Neural progenitor cell (in vitro differentiated cells): Measurements from ENCODE around the gene NRROS. TPM values are rescaled to one million over a fixed set of nuclear protein-coding genes. Genes with fewer than 3 reads are reported as not detected.
A peak's percentile ranks its signal among the peaks of the same experiment; 100 is the strongest.

Source experiments
- DNase-seq: peaks from one replicate; pipeline ENCODE4 v3.0.0-alpha.2; 2016; ENCODE audit warnings: low spot score
- H2AFZ ChIP-seq: fragments of 200-600 bp; sonication (generic); replicated peaks from 2 replicates; pipeline ENCODE4 v1.6.1; 2016; ENCODE audit warnings: antibody characterized with exemption
- H3F3A ChIP-seq: fragments of 200-600 bp; sonication (generic); 2 replicates; pipeline ENCODE4 v1.6.1; 2016; ENCODE audit warnings: antibody characterized with exemption, low read depth
- H3K27ac ChIP-seq: fragments of 200-600 bp; sonication (generic); 2 replicates; pipeline ENCODE4 v1.5.1; 2016; ENCODE audit warnings: mild to moderate bottlenecking
- H3K27me3 ChIP-seq: fragments of 200-600 bp; sonication (generic); 2 replicates; pipeline ENCODE4 v1.6.1; 2016; ENCODE audit warnings: mild to moderate bottlenecking, moderate library complexity
- H3K36me3 ChIP-seq: fragments of 200-600 bp; sonication (generic); 2 replicates; pipeline ENCODE4 v1.5.1; 2016
- H3K4me1 ChIP-seq: fragments of 200-600 bp; sonication (generic); 2 replicates; pipeline ENCODE4 v1.6.1; 2016; ENCODE audit warnings: mixed run types
- H3K4me2 ChIP-seq: fragments of 200-600 bp; sonication (generic); 2 replicates; pipeline ENCODE4 v1.6.1; 2016
- H3K4me3 ChIP-seq: fragments of 200-600 bp; sonication (generic); 2 replicates; pipeline ENCODE4 v1.5.1; 2016
- H3K79me2 ChIP-seq: fragments of 200-600 bp; sonication (generic); 2 replicates; pipeline ENCODE4 v1.6.1; 2016; ENCODE audit warnings: low read depth
- H3K9ac ChIP-seq: fragments of 200-600 bp; sonication (generic); 2 replicates; pipeline ENCODE4 v1.6.1; 2016
- H3K9me3 ChIP-seq: fragments of 200-600 bp; sonication (generic); 2 replicates; pipeline ENCODE4 v1.5.1; 2016; ENCODE audit warnings: low read depth
- H4K20me1 ChIP-seq: fragments of 200-600 bp; sonication (generic); 2 replicates; pipeline ENCODE4 v1.6.1; 2016; ENCODE audit warnings: low read depth
- H3K27ac Mint-ChIP-seq: 3 replicates; pipeline ENCODE4 v1.8.0; 2021; ENCODE audit warnings: mixed read lengths
- H3K27me3 Mint-ChIP-seq: 2 replicates; pipeline ENCODE4 v1.8.0; 2022; ENCODE audit warnings: low read depth, mild to moderate bottlenecking, inconsistent platforms, moderate library complexity, mixed read lengths; ENCODE audit not compliant: insufficient read depth
- H3K36me3 Mint-ChIP-seq: 3 replicates; pipeline ENCODE4 v1.8.0; 2021; ENCODE audit warnings: mixed read lengths
- H3K4me1 Mint-ChIP-seq: 3 replicates; pipeline ENCODE4 v1.8.0; 2021; ENCODE audit warnings: mixed read lengths
- H3K4me3 Mint-ChIP-seq: 3 replicates; pipeline ENCODE4 v1.8.0; 2021; ENCODE audit warnings: mild to moderate bottlenecking, moderate library complexity, mixed read lengths
- H3K9me3 Mint-ChIP-seq: 3 replicates; pipeline ENCODE4 v1.8.0; 2020; ENCODE audit warnings: mixed read lengths
- EZH2 ChIP-seq: fragments of 200-600 bp; sonication (generic); IDR thresholded peaks from 2 replicates; pipeline ENCODE4 v1.6.1; 2017; ENCODE audit warnings: antibody characterized with exemption, mild to moderate bottlenecking, moderate library complexity
- EZH2phosphoT487 ChIP-seq: fragments of 200-600 bp; sonication (generic); IDR thresholded peaks from 2 replicates; pipeline ENCODE4 v1.6.1; 2017; ENCODE audit warnings: antibody characterized with exemption
- total RNA-seq: library from RNA; depleted of rRNA; stranded (reverse); fragments of >200 nt; gene quantifications from 2 replicates; pipeline ENCODE4 v1.2.3, GENCODE V29; 2015; ENCODE audit warnings: low replicate concordance
- TF ChIP-seq, protein P1 (sequence below): fragments of 200-600 bp; sonication (generic); IDR thresholded peaks from 2 replicates; pipeline ENCODE4 v1.5.1; 2017; ENCODE audit warnings: antibody characterized with exemption, mild to moderate bottlenecking

Gene NRROS
- total RNA-seq, 1 donor from 2014 or later = 0.58 TPM

DNA sequence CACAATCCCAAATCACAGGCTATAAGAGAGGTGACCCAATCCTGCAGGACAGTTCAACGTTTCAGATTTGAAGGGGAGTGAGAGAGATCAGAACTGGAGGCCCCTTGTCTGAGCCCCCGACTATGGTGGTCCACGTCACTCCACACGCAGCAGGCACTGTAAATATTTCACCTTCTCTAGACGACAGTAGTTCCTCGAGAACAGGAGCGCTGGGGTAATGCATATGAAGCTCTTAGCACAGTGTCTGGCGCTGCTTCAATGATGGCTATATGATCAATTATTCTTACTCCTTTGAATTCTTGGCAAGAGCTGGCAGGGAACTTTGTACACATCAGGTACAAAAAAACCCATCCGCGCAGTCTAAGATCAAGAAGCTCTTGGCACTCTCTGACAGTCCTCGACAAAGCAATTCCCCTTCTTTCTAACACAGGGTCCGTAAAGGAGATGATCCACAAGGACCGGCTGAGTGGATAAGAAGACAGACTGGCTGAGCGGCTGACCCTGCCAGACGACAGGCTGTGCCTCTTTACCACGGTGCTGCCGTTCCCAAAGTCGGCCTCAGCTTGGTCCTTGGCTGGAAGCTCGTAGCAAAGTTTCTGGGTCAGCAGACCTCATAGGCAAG, 522 bp upstream of the NRROS start:
- H3K36me3 ChIP-seq = no peaks in the 10 kb centered on the region
- no peak overlapping the region for H3K9ac ChIP-seq
- no peaks in the 10 kb centered on the region for H3K36me3 Mint-ChIP-seq
- H3K4me1 ChIP-seq = peaks cover 20% of the 10 kb centered on the region
- DNase-seq = no peak
- peak overlapping the region; percentile 75 for H3K4me3 Mint-ChIP-seq
- peaks cover 16% of the 10 kb centered on the region for H3K27me3 Mint-ChIP-seq
- peak overlapping the region; percentile 80 for H2AFZ ChIP-seq
- H3K27ac ChIP-seq = no peak overlapping the region
- H3F3A ChIP-seq = peaks cover 17% of the 10 kb centered on the region
- H3K4me2 ChIP-seq = peak overlapping the region; percentile 66
- H3K79me2 ChIP-seq = no peaks in the 10 kb centered on the region
- no peaks in the 10 kb centered on the region for H4K20me1 ChIP-seq
- peaks cover 24% of the 10 kb centered on the region for H3K4me1 Mint-ChIP-seq
- peaks cover 28% of the 10 kb centered on the region for H3K27me3 ChIP-seq
- TF ChIP-seq, protein P1, sequence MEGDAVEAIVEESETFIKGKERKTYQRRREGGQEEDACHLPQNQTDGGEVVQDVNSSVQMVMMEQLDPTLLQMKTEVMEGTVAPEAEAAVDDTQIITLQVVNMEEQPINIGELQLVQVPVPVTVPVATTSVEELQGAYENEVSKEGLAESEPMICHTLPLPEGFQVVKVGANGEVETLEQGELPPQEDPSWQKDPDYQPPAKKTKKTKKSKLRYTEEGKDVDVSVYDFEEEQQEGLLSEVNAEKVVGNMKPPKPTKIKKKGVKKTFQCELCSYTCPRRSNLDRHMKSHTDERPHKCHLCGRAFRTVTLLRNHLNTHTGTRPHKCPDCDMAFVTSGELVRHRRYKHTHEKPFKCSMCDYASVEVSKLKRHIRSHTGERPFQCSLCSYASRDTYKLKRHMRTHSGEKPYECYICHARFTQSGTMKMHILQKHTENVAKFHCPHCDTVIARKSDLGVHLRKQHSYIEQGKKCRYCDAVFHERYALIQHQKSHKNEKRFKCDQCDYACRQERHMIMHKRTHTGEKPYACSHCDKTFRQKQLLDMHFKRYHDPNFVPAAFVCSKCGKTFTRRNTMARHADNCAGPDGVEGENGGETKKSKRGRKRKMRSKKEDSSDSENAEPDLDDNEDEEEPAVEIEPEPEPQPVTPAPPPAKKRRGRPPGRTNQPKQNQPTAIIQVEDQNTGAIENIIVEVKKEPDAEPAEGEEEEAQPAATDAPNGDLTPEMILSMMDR = no peak
- no peaks in the 10 kb centered on the region for H3K9me3 ChIP-seq
- H3K9me3 Mint-ChIP-seq = no peaks in the 10 kb centered on the region
- H3K27ac Mint-ChIP-seq = peak overlapping the region; percentile 63
- H3K4me3 ChIP-seq = peak overlapping the region; percentile 29

DNA sequence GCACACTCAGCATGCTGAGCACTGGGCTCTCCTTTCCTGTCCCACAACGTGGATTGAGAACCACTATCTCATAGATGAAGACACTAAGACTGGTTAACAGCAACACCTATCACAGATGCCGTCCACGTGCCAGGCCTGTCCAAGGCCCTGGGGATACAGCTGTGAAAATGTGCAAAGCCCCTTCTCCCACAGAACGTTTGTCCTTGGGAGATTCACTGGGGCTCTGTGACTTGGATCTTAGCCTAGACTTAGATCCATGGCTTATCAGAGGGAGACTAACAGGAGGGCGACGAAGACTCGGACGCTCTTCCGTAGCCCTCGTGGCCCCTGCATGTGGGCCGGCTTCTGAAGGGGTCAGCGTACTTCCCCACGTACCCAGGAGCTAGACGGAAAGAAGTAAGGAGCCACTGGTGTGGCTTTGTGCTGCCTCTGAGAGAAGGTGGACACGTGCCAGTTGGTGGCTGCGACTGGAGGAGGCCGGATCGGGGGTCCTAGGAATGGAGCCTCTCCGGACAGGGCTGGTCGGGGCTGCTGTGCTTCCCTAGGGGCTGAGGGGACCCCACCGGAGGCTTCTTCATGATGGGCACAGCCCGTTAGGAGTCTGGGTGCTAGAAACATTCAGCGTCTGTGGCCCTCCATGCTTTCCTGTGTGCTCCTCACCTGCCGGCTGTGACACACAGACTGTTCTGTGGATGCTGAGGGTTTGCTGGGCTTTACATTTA, 964 bp downstream of the NRROS start:
- no peak overlapping the region for H3K4me3 ChIP-seq
- H3K4me3 Mint-ChIP-seq = no peak overlapping the region

DNA sequence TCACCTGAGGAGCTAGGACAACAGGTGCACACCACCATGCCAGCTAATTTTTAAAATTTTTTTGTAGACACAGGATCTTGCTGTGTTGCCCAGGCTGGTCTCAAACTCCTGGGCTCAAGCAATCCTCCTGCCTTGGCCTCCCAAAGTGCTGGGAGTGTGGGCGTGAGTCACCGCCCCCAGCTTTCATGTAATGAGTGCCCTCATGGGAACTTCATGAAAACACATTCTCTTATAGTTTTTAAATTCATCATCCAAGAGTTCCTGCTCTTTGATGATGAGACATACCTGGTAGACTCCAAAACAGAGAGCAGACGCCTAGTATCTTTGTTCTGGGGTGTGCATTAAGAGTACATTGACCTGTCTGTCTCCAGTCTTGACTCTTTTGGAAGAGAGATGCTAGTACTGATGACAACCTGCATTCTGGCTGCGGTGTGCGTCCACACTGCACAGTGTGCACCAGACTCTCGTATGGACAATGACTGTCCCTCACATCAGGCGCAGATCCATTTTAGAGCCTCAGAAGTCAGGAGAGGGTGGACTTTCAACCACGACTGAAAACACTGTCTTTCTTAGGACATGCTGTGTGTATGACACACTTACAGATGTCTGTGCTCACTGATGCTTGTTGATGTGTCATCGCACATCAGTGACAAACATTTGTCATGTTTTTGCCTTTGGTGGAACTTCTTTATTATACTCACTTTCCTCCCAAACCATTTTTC, 2.0 kb downstream of the NRROS start:
- DNase-seq = no peak
- H2AFZ ChIP-seq = no peak overlapping the region
- peaks cover 28% of the 10 kb centered on the region for H3K27me3 ChIP-seq
- Mint-ChIP-seq H3K27ac (no peak overlapping the region), H3K36me3 (no peaks in the 10 kb centered on the region), H3K4me3 (no peak overlapping the region), H3K27me3 (peaks cover 11% of the 10 kb centered on the region), H3K9me3 (no peaks in the 10 kb centered on the region), H3K4me1 (peaks cover 21% of the 10 kb centered on the region)
- peaks cover 15% of the 10 kb centered on the region for H3K4me1 ChIP-seq
- H3K9ac ChIP-seq = no peak overlapping the region
- H4K20me1 ChIP-seq = no peaks in the 10 kb centered on the region
- no peaks in the 10 kb centered on the region for H3K79me2 ChIP-seq
- no peaks in the 10 kb centered on the region for H3K9me3 ChIP-seq
- no peak overlapping the region for H3K4me2 ChIP-seq
- no peak overlapping the region for H3K27ac ChIP-seq
- TF ChIP-seq EZH2phosphoT487 (no peak), EZH2 (no peak)
- TF ChIP-seq, protein P1 = no peak
- no peaks in the 10 kb centered on the region for H3K36me3 ChIP-seq
- peaks cover 14% of the 10 kb centered on the region for H3F3A ChIP-seq
- H3K4me3 ChIP-seq = no peak overlapping the region

More for the DNA sequence above, 964 bp downstream of the NRROS start:
- no peak overlapping the region for H3K9ac ChIP-seq
- H3K27me3 ChIP-seq = peaks cover 28% of the 10 kb centered on the region
- H3K79me2 ChIP-seq = no peaks in the 10 kb centered on the region
- H3K9me3 ChIP-seq = no peaks in the 10 kb centered on the region
- H3K27ac ChIP-seq = no peak overlapping the region
- no peak for DNase-seq
- H3K36me3 ChIP-seq = no peaks in the 10 kb centered on the region
- Mint-ChIP-seq H3K36me3 (no peaks in the 10 kb centered on the region), H3K4me1 (peaks cover 20% of the 10 kb centered on the region), H3K27ac (no peak overlapping the region), H3K9me3 (no peaks in the 10 kb centered on the region), H3K27me3 (peaks cover 16% of the 10 kb centered on the region)
- H3K4me2 ChIP-seq = no peak overlapping the region
- no peaks in the 10 kb centered on the region for H4K20me1 ChIP-seq
- H2AFZ ChIP-seq = no peak overlapping the region
- TF ChIP-seq EZH2phosphoT487 (no peak), EZH2 (no peak)
- TF ChIP-seq, protein P1 = no peak
- H3K4me1 ChIP-seq = peaks cover 15% of the 10 kb centered on the region
- H3F3A ChIP-seq = peaks cover 14% of the 10 kb centered on the region
